K562 (cell line): ENCODE data around the gene SORT1. TPM values are rescaled to one million over a fixed set of nuclear protein-coding genes. Genes with fewer than 3 reads are reported as not detected.
A peak's percentile ranks its signal among the peaks of the same experiment; 100 is the strongest.

ENCODE experiments used
- BDP1 ChIP-seq: IDR thresholded peaks from 3 replicates; pipeline ENCODE4 v1.6.1; 2011; ENCODE audit not compliant: insufficient read length, insufficient read depth
- FIP1L1 ChIP-seq: fragments of 200-400 bp; formaldehyde crosslinking; IDR thresholded peaks from 2 replicates; pipeline ENCODE4 v1.6.1; 2018; ENCODE audit warnings: mild to moderate bottlenecking, low read depth, low read length; ENCODE audit not compliant: poor library complexity, severe bottlenecking
- HDAC2 ChIP-seq: fragments of 450-650 bp; IDR thresholded peaks from 2 replicates; pipeline ENCODE4 v1.6.1; 2016; ENCODE audit warnings: mild to moderate bottlenecking
- KHSRP ChIP-seq: fragments of 450-650 bp; IDR thresholded peaks from 2 replicates; pipeline ENCODE4 v1.6.1; 2017
- MAZ ChIP-seq, 2 experiments: fragments of 450-650 bp in 1 of 2; sonication (generic) in 1 of 2; formaldehyde crosslinking; IDR thresholded peaks in 1 of 2; conservative IDR thresholded peaks in 1 of 2; 2 replicates each; pipeline versions ENCODE4 v1.4.0 to v1.5.0; 2020; ENCODE audit warnings: mild to moderate bottlenecking in 1 of 2, missing genetic modification reagents in 1 of 2
- MXI1 ChIP-seq: IDR thresholded peaks from 2 replicates; pipeline ENCODE4 v1.6.1; 2011; ENCODE audit warnings: low read depth, mild to moderate bottlenecking, improper control_type of control experiment, low read length
- NRF1 ChIP-seq, 2 experiments: fragments of 450-650 bp; IDR thresholded peaks in 1 of 2; conservative IDR thresholded peaks in 1 of 2; 2 replicates each; pipeline ENCODE4 v1.6.1; 2014; ENCODE audit warnings: mild to moderate bottlenecking in 2 of 2
- POLR2B ChIP-seq: fragments of 450-650 bp; IDR thresholded peaks from 2 replicates; pipeline ENCODE4 v1.6.1; 2018; ENCODE audit warnings: low read depth; ENCODE audit not compliant: partially characterized antibody
- RHOXF2B ChIP-seq: fragments of 250-450 bp; sonication (Bioruptor Pico); conservative IDR thresholded peaks from 2 replicates; pipeline ENCODE4 v1.5.1; 2021
- SMARCE1 ChIP-seq: fragments of 450-650 bp; IDR thresholded peaks from 2 replicates; pipeline ENCODE4 v1.7.1; 2016; ENCODE audit warnings: mild to moderate bottlenecking
- SREBF1 ChIP-seq: fragments of 150-350 bp; IDR thresholded peaks from 2 replicates; pipeline ENCODE4 v1.6.1; 2014; ENCODE audit warnings: antibody characterized with exemption, low read depth, low read length, borderline replicate concordance
- YY1 ChIP-seq, 3 experiments: IDR thresholded peaks; 2 replicates each; pipeline ENCODE4 v1.6.1; 2011; ENCODE audit warnings: low read length in 2 of 3, mild to moderate bottlenecking in 2 of 3, moderate library complexity in 2 of 3, borderline replicate concordance in 1 of 3, control low read depth in 1 of 3, low read depth in 1 of 3; ENCODE audit not compliant: insufficient read depth in 3 of 3, insufficient replicate concordance in 2 of 3, control insufficient read depth in 1 of 3, insufficient read length in 1 of 3; ENCODE audit errors: extremely low read depth in 1 of 3
- ZBTB43 ChIP-seq: sonication (generic); formaldehyde crosslinking; IDR thresholded peaks from 2 replicates; pipeline ENCODE4 v1.8.0; 2023; ENCODE audit warnings: mild to moderate bottlenecking, missing genetic modification reagents
- ZNF395 ChIP-seq: fragments of 200-800 bp; sonication (Bioruptor generic); IDR thresholded peaks from 2 replicates; pipeline ENCODE4 v1.6.1; 2017; ENCODE audit warnings: missing genetic modification characterization, missing compliant biosample characterization
- ZNF507 ChIP-seq: conservative IDR thresholded peaks from 2 replicates; pipeline ENCODE4 v1.6.1; 2017; ENCODE audit warnings: missing genetic modification characterization, missing compliant biosample characterization
- polyA plus RNA-seq, 8 experiments: library from polyadenylated mRNA; depleted of rRNA in 4 of 8; stranded (reverse) in 5 of 8; unstranded in 3 of 8; fragments of >200 nt; fragmentation: Nextera tagmentation in 2 of 8; fragmentation: Illumina TruSeq in 1 of 8; extraction: Ambion mirVana in 2 of 8; extraction: Trizol in 1 of 8; gene quantifications; 2 replicates each; pipeline versions ENCODE4 v1.2.1 to v1.2.3, GENCODE V29; 2011 to 2014; ENCODE audit warnings: inconsistent platforms in 1 of 8, missing spikeins in 1 of 8
- total RNA-seq, 7 experiments: library from RNA; depleted of rRNA in 6 of 7; stranded (reverse); fragments of >200 nt in 6 of 7; fragmentation: Illumina TruSeq in 2 of 7; extraction: Trizol in 2 of 7; gene quantifications; 2 replicates each; pipeline versions ENCODE4 v1.2.1 to v1.2.3, GENCODE V29; 2011 to 2021; ENCODE audit warnings: low replicate concordance in 1 of 7
- TF ChIP-seq, protein P1 (sequence below): sonication (generic); formaldehyde crosslinking; IDR thresholded peaks from 2 replicates; pipeline ENCODE4 v1.9.0; 2022; ENCODE audit warnings: mild to moderate bottlenecking, missing genetic modification reagents
- TF ChIP-seq, protein P2 (sequence below), 2 experiments: IDR thresholded peaks; 2 replicates each; pipeline ENCODE4 v1.6.1; 2012; ENCODE audit warnings: improper control_type of control experiment in 2 of 2, low read depth in 2 of 2, low read length in 2 of 2, borderline replicate concordance in 1 of 2

SORT1 gene
- total and polyA plus RNA-seq, 9 of the 15 experiments (the other 6 are each of a cell fraction or from before 2014, with no cell fraction given): 27.4 to 112 (median 65.0) TPM

DNA sequence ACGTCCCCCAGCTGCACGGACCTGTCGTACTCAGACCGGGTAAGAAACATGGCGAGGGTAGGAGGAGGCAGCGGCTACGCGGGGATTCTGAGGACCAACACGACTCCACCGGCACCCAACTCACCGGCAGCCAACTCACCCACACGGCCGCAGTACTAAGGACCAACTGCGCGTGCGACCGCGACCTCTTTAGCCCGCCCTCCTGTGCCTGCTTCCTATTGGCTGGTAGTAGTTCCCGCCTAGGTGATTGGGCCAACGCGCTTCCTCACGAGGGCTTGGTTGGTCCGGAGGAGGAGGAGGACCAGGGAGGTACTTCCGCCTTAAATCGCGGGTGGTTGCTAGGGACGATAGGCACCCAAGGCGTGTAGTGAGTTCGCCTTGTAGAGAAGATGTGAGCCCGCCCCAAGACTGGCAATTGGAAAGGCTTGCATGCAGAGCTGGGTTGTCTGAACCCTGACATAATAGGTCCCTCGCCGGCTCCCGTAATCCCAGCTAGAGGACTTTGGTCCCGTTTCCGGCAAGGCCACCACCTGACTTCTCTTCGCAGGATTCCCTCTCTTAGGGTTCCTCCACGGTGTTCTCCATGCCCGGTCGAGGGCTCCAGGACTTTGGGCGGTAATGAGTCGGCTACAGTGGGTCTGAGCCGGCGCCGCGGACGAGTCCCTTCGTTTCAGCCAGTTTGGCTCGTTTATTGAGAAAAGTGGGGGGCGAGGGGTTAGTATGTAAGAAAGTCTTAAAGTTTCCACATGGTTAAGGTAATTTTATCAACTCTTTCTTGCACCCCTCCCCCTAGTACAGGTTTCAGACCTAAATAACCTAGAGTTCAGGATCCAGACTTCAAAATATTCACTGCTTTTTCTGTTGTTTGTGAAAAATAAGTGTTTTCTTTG lies 28.8 kb upstream of the SORT1 start, which contains the start of gene PSMA5 (continued):
- TF ChIP-seq ZBTB43 (no peak), MXI1 (peak; percentile 92), NRF1 (conservative IDR thresholded peaks at IDR 0.05 in 1 of 2, IDR thresholded peaks at IDR 0.05 in 1 of 2) (peak; percentile 91 to 93), POLR2B (peak; percentile 97), ZNF507 (no peak), SREBF1 (peak; percentile 69; the same call in 1 of the 2 replicates), ZNF395 (CRISPR knock-in tag) (peak; percentile 91), FIP1L1 (no peak), BDP1 (no peak), RHOXF2B (CRISPR knock-in tag) (no peak), HDAC2 (peak; percentile 70), SMARCE1 (no peak), YY1 (IDR thresholded peaks at IDR 0.05; ENCODE audit: borderline replicate concordance in 1 of 3, control insufficient read depth in 1 of 3, extremely low read depth in 1 of 3, insufficient read depth in 3 of 3, insufficient read length in 1 of 3, insufficient replicate concordance in 2 of 3, low read depth in 1 of 3, low read length in 2 of 3) (peak in 2 of 3 experiments; percentile 69 to 71), KHSRP (no peak), MAZ (CRISPR knock-in tag; conservative IDR thresholded peaks at IDR 0.05 in 1 of 2, IDR thresholded peaks at IDR 0.05 in 1 of 2) (peak; percentile 44 to 61; a peak in 3 of 4 replicates)
- TF ChIP-seq, protein P1, sequence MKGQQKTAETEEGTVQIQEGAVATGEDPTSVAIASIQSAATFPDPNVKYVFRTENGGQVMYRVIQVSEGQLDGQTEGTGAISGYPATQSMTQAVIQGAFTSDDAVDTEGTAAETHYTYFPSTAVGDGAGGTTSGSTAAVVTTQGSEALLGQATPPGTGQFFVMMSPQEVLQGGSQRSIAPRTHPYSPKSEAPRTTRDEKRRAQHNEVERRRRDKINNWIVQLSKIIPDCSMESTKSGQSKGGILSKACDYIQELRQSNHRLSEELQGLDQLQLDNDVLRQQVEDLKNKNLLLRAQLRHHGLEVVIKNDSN (CRISPR knock-in tag): peak; percentile 77
- TF ChIP-seq, protein P2, sequence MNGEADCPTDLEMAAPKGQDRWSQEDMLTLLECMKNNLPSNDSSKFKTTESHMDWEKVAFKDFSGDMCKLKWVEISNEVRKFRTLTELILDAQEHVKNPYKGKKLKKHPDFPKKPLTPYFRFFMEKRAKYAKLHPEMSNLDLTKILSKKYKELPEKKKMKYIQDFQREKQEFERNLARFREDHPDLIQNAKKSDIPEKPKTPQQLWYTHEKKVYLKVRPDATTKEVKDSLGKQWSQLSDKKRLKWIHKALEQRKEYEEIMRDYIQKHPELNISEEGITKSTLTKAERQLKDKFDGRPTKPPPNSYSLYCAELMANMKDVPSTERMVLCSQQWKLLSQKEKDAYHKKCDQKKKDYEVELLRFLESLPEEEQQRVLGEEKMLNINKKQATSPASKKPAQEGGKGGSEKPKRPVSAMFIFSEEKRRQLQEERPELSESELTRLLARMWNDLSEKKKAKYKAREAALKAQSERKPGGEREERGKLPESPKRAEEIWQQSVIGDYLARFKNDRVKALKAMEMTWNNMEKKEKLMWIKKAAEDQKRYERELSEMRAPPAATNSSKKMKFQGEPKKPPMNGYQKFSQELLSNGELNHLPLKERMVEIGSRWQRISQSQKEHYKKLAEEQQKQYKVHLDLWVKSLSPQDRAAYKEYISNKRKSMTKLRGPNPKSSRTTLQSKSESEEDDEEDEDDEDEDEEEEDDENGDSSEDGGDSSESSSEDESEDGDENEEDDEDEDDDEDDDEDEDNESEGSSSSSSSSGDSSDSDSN (IDR thresholded peaks at IDR 0.05; ENCODE audit: borderline replicate concordance in 1 of 2, low read depth in 2 of 2, low read length in 2 of 2): 0 out of 4 replicates have a peak, but pooled peaks of 1 of the 2 experiments have one; percentile 0
